Measurements from ENCODE around the gene TMEM18. TPM values are rescaled to one million over a fixed set of nuclear protein-coding genes. Genes with fewer than 3 reads are reported as not detected.

The TMEM18 gene
- total RNA-seq, 1 donor from 2014 or later, result 37.1 TPM

- no peaks in the 10 kb centered on the region for H3K36me3 Mint-ChIP-seq
- TF ChIP-seq CTCF (IDR thresholded peaks at IDR 0.05; ENCODE audit: unreplicated experiment), result no peak
- no peaks in the 10 kb centered on the region for H3K4me1 Mint-ChIP-seq
- DNase-seq (ENCODE audit: low spot score in 2 of 2, unreplicated experiment in 2 of 2), result no peak
- H3K9me3 Mint-ChIP-seq, result peaks cover 15% of the 10 kb centered on the region
- peaks cover 2% of the 10 kb centered on the region for H3K27me3 Mint-ChIP-seq (ENCODE audit: low read depth)
- no peak overlapping the region for H3K4me3 Mint-ChIP-seq
- no peak overlapping the region for H3K27ac Mint-ChIP-seq
Observed at GRCh38 chr2:635687-636621, 41.3 kb downstream of the TMEM18 start.

- DNase-seq (ENCODE audit: low spot score in 2 of 2, unreplicated experiment in 2 of 2), result no peak
- no peaks in the 10 kb centered on the region for H3K36me3 Mint-ChIP-seq
- no peak for TF ChIP-seq CTCF (IDR thresholded peaks at IDR 0.05; ENCODE audit: unreplicated experiment)
- peaks cover 2% of the 10 kb centered on the region for H3K27me3 Mint-ChIP-seq (ENCODE audit: low read depth)
- peaks cover 20% of the 10 kb centered on the region for H3K9me3 Mint-ChIP-seq
- H3K27ac Mint-ChIP-seq, result no peak overlapping the region
- H3K4me3 Mint-ChIP-seq, result no peak overlapping the region
- no peaks in the 10 kb centered on the region for H3K4me1 Mint-ChIP-seq
Observed at GRCh38 chr2:634636-635388, 42.4 kb downstream of the TMEM18 start.

GRCh38 chr2:634041-634440, 43.2 kb downstream of the TMEM18 start:
- Mint-ChIP-seq H3K27ac (no peak overlapping the region), H3K36me3 (no peaks in the 10 kb centered on the region), H3K4me3 (no peak overlapping the region), H3K4me1 (no peaks in the 10 kb centered on the region), H3K27me3 (ENCODE audit: low read depth) (peaks cover 4% of the 10 kb centered on the region), H3K9me3 (peaks cover 22% of the 10 kb centered on the region)
- TF ChIP-seq CTCF (IDR thresholded peaks at IDR 0.05; ENCODE audit: unreplicated experiment), result no peak
- DNase-seq (ENCODE audit: low spot score in 2 of 2, unreplicated experiment in 2 of 2), result no peak

GRCh38 chr2:633371-633770, 43.8 kb downstream of the TMEM18 start:
- no peak for DNase-seq (ENCODE audit: low spot score in 2 of 2, unreplicated experiment in 2 of 2)
- Mint-ChIP-seq H3K9me3 (peaks cover 22% of the 10 kb centered on the region), H3K36me3 (no peaks in the 10 kb centered on the region), H3K27ac (no peak overlapping the region), H3K4me1 (no peaks in the 10 kb centered on the region), H3K4me3 (no peak overlapping the region), H3K27me3 (ENCODE audit: low read depth) (peaks cover 8% of the 10 kb centered on the region)
- TF ChIP-seq CTCF (IDR thresholded peaks at IDR 0.05; ENCODE audit: unreplicated experiment), result no peak

- Mint-ChIP-seq H3K36me3 (no peaks in the 10 kb centered on the region), H3K4me1 (no peaks in the 10 kb centered on the region)
Observed at GRCh38 chr2:632471-632870, 44.7 kb downstream of the TMEM18 start.

More at GRCh38 chr2:632471-632870, 44.7 kb downstream of the TMEM18 start:
- TF ChIP-seq CTCF (IDR thresholded peaks at IDR 0.05; ENCODE audit: unreplicated experiment), result no peak
- Mint-ChIP-seq H3K27me3 (ENCODE audit: low read depth) (peaks cover 12% of the 10 kb centered on the region), H3K27ac (no peak overlapping the region), H3K4me3 (no peak overlapping the region), H3K9me3 (peaks cover 22% of the 10 kb centered on the region)
- no peak for DNase-seq (ENCODE audit: low spot score in 2 of 2, unreplicated experiment in 2 of 2)
